HG02943 (cell line): ENCODE data around the gene THSD4.

Experiments used
- ATAC-seq: cut with Tn5 transposase; IDR thresholded peaks from one replicate; pipeline ENCODE4 v1.9.1; 2021; ENCODE audit warnings: mild to moderate bottlenecking, low read depth, moderate library complexity; ENCODE audit not compliant: unreplicated experiment

Gene THSD4

GRCh38 chr15:71215126-71215894 lies 100.0 kb downstream of the THSD4 start:
- no peak for ATAC-seq

- no peak for ATAC-seq
These were observed 103.1 kb downstream of the THSD4 start for GRCh38 chr15:71218272-71218805.

DNA sequence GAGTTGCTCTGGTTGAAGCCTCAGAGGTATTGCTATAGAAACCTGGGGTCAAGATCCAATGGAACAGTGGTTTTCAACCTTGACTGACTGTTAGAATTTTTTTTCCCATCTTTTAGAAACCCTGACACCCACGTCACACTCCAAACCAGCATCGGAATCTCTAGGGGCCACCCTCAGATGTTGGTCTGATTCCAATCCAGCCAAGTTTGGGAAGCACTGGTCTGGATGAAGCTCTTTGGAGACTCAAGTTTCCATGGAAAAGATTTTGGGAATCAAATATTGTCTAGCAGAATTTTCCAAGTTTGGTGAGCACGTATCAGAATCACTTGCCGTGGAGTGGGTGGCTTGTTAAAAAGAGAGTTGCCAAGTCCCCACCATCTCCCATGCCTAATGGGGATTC lies 103.8 kb downstream of the THSD4 start:
- ATAC-seq = no peak

- no peak for ATAC-seq
These were observed 104.4 kb downstream of the THSD4 start for GRCh38 chr15:71219645-71220044.

DNA sequence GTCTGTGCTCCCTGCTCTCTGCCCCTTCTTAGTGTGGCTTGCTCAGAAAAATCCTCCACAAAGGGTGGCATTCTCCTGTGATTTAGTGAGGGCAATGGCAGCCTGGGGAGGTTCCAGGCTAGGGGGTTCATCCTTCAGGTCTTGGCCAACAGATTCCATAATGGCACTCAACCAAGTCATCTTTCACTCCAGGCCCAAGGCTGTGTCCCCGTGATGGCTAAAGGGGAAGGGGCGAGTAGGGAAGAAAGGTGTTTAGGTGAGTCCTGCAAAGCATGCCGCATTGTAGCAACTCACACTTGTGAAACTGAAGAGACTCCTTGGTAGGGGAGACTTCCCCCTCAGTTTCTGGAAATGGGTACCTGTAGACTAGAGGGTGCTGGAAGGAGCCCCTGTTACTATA lies 105.6 kb downstream of the THSD4 start:
- ATAC-seq = no peak

GRCh38 chr15:71221417-71221816 lies 106.1 kb downstream of the THSD4 start:
- ATAC-seq = no peak

DNA sequence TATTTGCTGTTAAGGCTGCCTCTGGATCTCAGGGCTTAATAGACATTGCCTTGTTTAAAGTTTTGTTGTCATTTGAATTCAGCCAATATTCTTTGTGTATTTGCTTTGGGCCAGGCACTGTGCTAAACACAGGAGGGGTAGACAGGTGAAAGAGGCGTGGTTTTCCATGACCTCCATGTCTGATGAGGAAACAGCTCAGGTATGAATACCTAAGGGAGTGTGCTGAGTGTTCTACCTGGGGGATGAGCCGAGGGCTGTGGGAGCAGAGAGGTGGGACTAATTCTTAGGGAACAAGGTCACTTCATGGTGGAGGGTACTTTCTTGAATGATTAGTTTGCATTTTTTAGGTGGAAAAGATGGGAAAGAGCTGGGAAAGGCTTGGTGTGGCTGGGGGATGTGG lies 108.2 kb downstream of the THSD4 start:
- no peak for ATAC-seq

- ATAC-seq = no peak
These were observed 108.8 kb downstream of the THSD4 start for GRCh38 chr15:71224024-71224423.

GRCh38 chr15:71225851-71226250 lies 110.6 kb downstream of the THSD4 start:
- ATAC-seq = no peak

DNA sequence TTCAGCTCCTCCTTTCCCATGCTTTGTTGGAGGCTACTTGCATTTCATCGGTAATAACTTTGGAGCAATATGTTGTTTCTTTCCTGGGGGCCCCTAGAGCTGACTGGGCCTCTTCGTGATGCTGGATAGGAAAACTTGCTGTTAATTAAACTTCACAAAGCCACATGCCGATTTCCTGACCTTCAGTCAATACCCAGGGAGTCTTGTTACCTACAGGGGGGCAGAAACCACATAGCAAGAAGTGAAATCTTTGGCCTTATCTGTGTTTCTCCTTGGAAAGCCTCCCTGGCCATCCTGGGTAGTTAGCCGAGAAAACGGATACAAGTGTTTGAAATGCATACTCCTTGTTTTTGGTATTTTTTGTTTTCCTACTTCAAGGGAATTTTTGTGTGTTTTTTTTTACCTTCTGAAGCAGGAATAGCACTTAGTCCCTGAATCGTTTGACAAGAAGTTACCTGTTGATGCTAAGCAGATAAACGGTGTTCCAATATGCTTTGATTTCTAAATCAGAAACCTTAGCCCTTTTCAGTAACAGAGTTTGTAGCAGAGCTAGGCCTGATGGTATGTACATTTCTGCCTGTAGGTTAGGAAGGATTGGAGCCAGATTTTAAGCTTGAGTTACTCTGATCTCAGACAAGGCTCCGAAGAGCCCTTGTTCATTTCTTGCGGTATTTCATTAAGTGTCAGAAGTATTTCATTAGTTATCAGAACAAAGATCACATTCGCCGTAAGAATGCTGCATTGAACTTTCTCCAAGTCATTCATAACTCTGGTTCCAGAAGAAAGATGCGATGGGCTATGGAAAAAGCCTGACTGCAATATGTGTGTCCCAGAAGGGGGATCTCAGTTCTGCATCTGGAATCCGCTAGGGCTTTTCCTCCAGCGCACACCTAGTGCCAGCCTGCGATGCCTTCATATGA lies 111.5 kb downstream of the THSD4 start:
- no peak for ATAC-seq

DNA sequence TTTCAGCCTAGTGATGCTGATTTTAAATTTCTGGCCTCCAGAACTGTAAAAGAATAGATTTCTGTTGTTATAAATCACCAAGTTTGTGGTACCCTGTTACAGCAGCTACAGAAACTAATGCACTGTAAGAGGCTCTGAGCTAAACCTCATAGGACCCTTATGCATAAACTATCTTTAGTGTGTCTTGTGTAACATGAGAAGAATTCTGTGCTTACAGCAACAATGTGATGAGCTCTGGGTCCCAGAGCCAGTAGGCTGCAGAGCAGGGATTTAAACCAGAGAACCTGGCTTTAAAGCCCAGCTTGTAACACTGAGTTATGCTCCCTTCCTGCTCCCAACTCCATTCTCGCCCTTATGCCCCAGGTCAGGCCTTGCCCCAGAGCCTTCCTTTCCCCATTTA lies 113.1 kb downstream of the THSD4 start:
- no peak for ATAC-seq

GRCh38 chr15:71230303-71230702 lies 115.0 kb downstream of the THSD4 start:
- ATAC-seq = no peak

GRCh38 chr15:71231758-71232157 lies 116.5 kb downstream of the THSD4 start:
- ATAC-seq = no peak

GRCh38 chr15:71232411-71232810 lies 117.1 kb downstream of the THSD4 start:
- no peak for ATAC-seq

- no peak for ATAC-seq
These were observed 122.4 kb downstream of the THSD4 start for GRCh38 chr15:71237456-71238188.

DNA sequence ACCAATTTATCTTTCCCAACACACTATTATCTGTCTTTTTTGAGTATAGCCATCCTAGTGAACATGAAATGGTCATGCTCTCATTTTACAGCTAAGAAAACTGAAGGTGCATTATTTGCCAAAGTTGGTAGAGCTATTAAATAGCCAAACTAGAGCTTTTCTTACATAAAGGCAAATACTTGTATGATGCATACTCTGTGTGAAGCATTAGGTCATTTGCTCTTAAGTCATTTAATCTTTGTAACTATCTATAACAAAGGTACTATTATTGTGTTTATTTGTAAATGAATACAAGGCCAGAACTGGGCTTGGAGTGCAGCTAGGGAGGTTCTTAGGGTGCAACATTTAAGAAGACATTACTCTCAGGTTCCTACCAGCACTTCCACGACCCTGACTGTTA lies 123.7 kb downstream of the THSD4 start:
- ATAC-seq = no peak

GRCh38 chr15:71239592-71240364 lies 124.5 kb downstream of the THSD4 start:
- ATAC-seq = no peak

GRCh38 chr15:71242292-71242691 lies 127.0 kb downstream of the THSD4 start:
- ATAC-seq = no peak

DNA sequence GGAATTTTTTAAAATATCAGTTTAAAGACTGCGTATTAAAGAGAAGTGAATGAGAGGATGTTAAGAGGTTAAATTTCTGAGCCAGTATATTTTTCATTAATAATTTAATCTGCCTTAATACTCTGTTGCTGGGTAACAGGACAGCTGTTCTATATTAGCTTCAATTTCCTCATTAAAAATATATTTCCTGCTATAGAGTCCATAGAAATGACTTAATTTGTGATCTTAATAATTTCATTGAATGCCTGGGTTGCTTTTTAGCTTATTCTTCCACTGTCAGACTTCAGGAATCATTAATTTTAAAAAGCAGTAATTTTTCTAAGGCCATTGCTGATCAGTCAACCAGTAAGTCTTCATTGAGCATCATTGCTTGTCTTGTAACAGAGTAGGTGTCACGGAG lies 129.0 kb downstream of the THSD4 start:
- ATAC-seq = no peak

DNA sequence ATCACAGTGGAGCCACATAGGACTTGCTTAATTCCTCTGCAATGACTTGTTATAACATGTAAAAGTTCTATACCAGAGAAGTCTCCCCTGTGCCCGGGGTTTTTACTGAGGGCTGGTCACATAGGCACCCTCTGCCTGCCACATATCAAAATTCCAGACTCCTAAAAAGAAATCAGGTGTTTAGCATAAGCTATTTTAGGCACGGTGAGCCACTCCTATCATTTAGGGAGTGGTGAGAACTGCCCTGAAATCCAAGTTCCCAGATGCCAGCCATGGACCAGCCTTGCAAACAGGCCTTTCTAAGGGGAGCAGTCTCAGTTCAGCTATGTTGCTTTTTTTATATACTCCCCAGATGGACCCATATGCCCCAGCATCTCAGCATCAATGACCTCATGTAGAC lies 130.3 kb downstream of the THSD4 start:
- no peak for ATAC-seq
